CD14-positive monocyte (primary cell): ENCODE data around the gene DNAJC1. TPM values are rescaled to one million over a fixed set of nuclear protein-coding genes. Genes with fewer than 3 reads are reported as not detected.

ENCODE experiments used
- DNase-seq, 3 donors: peaks; one replicate each; pipeline ENCODE4 v3.0.0-alpha.2; 2011 to 2022
- H2AFZ ChIP-seq: 2 replicates; pipeline ENCODE4 v1.6.0; 2012; ENCODE audit warnings: mild to moderate bottlenecking, low read depth, low read length, inconsistent platforms; ENCODE audit not compliant: insufficient read depth, poor library complexity, severe bottlenecking
- H3K27ac ChIP-seq, 2 donors: 1 replicate in 1 of 2; 2 replicates in 1 of 2; pipeline ENCODE4 v1.5.1; 2012 to 2013; ENCODE audit warnings: low read length in 2 of 2, control low read depth in 1 of 2, inconsistent platforms in 1 of 2, low read depth in 1 of 2, mild to moderate bottlenecking in 1 of 2
- H3K27me3 ChIP-seq, 2 donors: one replicate each; pipeline versions ENCODE4 v1.6.0 to v1.6.1; 2011 to 2013; ENCODE audit warnings: low read length in 2 of 2; ENCODE audit not compliant: control insufficient read depth in 2 of 2, insufficient read depth in 2 of 2
- H3K36me3 ChIP-seq, 2 donors: replicated peaks in 1 of 2; 1 replicate in 1 of 2; 2 replicates in 1 of 2; pipeline versions ENCODE4 v1.5.1 to v1.6.1; 2012 to 2013; ENCODE audit warnings: low read length in 2 of 2, control low read depth in 1 of 2, inconsistent platforms in 1 of 2, mild to moderate bottlenecking in 1 of 2; ENCODE audit not compliant: insufficient read depth in 2 of 2, control insufficient read depth in 1 of 2
- H3K4me1 ChIP-seq, 2 donors: 1 replicate in 1 of 2; 2 replicates in 1 of 2; pipeline versions ENCODE4 v1.5.1 to v1.6.1; 2012 to 2013; ENCODE audit warnings: low read length in 2 of 2, control low read depth in 1 of 2, inconsistent platforms in 1 of 2, mild to moderate bottlenecking in 1 of 2, moderate library complexity in 1 of 2; ENCODE audit not compliant: insufficient read depth in 2 of 2, control insufficient read depth in 1 of 2
- H3K4me2 ChIP-seq: replicated peaks from 2 replicates; pipeline ENCODE3; 2012; ENCODE audit warnings: low read length, moderate library complexity, mild to moderate bottlenecking; ENCODE audit not compliant: poor library complexity, severe bottlenecking; ENCODE audit errors: extremely low read depth
- H3K4me3 ChIP-seq, 3 experiments: fragments of 200-600 bp in 1 of 3; sonication (generic) in 1 of 3; replicated peaks in 1 of 3; 1 replicate in 2 of 3; 2 replicates in 1 of 3; pipeline ENCODE4 v1.5.1; 2011 to 2013; ENCODE audit warnings: low read length in 3 of 3, mild to moderate bottlenecking in 3 of 3, control low read depth in 2 of 3, low read depth in 2 of 3, inconsistent platforms in 1 of 3, moderate library complexity in 1 of 3
- H3K79me2 ChIP-seq: 2 replicates; pipeline ENCODE4 v1.6.0; 2012; ENCODE audit warnings: mild to moderate bottlenecking, control low read depth, inconsistent platforms, low read length, moderate library complexity; ENCODE audit not compliant: insufficient read depth
- H3K9ac ChIP-seq: 2 replicates; pipeline ENCODE4 v1.6.0; 2017; ENCODE audit warnings: low read length, mild to moderate bottlenecking; ENCODE audit not compliant: insufficient read depth, poor library complexity, severe bottlenecking
- H3K9me3 ChIP-seq, 2 donors: replicated peaks in 1 of 2; 1 replicate in 1 of 2; 2 replicates in 1 of 2; pipeline versions ENCODE4 v1.5.1 to v1.6.1; 2012 to 2013; ENCODE audit warnings: low read length in 2 of 2, control low read depth in 1 of 2; ENCODE audit not compliant: control insufficient read depth in 1 of 2, insufficient read depth in 1 of 2
- H4K20me1 ChIP-seq: 2 replicates; pipeline ENCODE4 v1.6.0; 2012; ENCODE audit warnings: mild to moderate bottlenecking, low read length, control low read depth, moderate library complexity; ENCODE audit not compliant: insufficient read depth
- H3K27ac Mint-ChIP-seq, 7 donors: one replicate each; pipeline ENCODE4 v1.8.0; 2020; ENCODE audit warnings: mild to moderate bottlenecking in 7 of 7, mixed read lengths in 7 of 7, moderate library complexity in 6 of 7, inconsistent platforms in 2 of 7
- H3K27me3 Mint-ChIP-seq, 3 donors: one replicate each; pipeline ENCODE4 v1.8.0; 2021 to 2022; ENCODE audit warnings: low read depth in 3 of 3, mild to moderate bottlenecking in 3 of 3, mixed read lengths in 3 of 3, moderate library complexity in 3 of 3, inconsistent platforms in 1 of 3
- H3K36me3 Mint-ChIP-seq, 2 donors: one replicate each; pipeline ENCODE4 v1.8.0; 2020; ENCODE audit warnings: mixed read lengths in 2 of 2, inconsistent platforms in 1 of 2, mild to moderate bottlenecking in 1 of 2
- H3K4me1 Mint-ChIP-seq: one replicate; pipeline ENCODE4 v1.8.0; 2020; ENCODE audit warnings: mild to moderate bottlenecking, mixed read lengths
- H3K4me3 Mint-ChIP-seq, 2 donors: one replicate each; pipeline ENCODE4 v1.8.0; 2020; ENCODE audit warnings: mild to moderate bottlenecking in 2 of 2, mixed read lengths in 2 of 2, moderate library complexity in 1 of 2
- H3K9me3 Mint-ChIP-seq, 7 donors: one replicate each; pipeline ENCODE4 v1.8.0; 2020 to 2022; ENCODE audit warnings: mixed read lengths in 7 of 7, mild to moderate bottlenecking in 6 of 7, moderate library complexity in 6 of 7, inconsistent platforms in 2 of 7
- WGBS: methylation state at CpG from one replicate; pipeline ENCODE4 v1.1.5; 2013; ENCODE audit warnings: missing lambda C conversion rate; ENCODE audit not compliant: insufficient coverage; 5-methylcytosine and 5-hydroxymethylcytosine counted together
- intact Hi-C, 2 donors: fragments of 100-400 bp; cut with micrococcal nuclease; formaldehyde crosslinking; loops; one replicate each; pipeline versions ENCODE4 v1.15.0 to v1.15.1; 2023
- polyA plus RNA-seq, 3 donors: library from polyadenylated mRNA; depleted of rRNA in 1 of 3; unstranded in 2 of 3; stranded (reverse) in 1 of 3; fragments of 300-500 nt in 2 of 3; fragments of >200 nt in 1 of 3; fragmentation: Illumina TruSeq in 2 of 3; gene quantifications; 1 replicate in 2 of 3; 2 replicates in 1 of 3; pipeline ENCODE4 v1.2.3, GENCODE V29; 2012 to 2021
- TF ChIP-seq, protein P1 (sequence below): fragments of 200-600 bp; IDR thresholded peaks from one replicate; pipeline ENCODE4 v1.8.0; 2022; ENCODE audit warnings: antibody characterized with exemption, mild to moderate bottlenecking

DNAJC1 gene
- polyA plus RNA-seq, 3 donors, result 11.4 to 12.9 (median 12.5) TPM

- H3K9me3 ChIP-seq, result no peaks in the 10 kb centered on the region
- H3K27me3 Mint-ChIP-seq, result peaks cover 0 to 3% (median 0%) of the 10 kb centered on the region in 3 donors
- H3K4me3 ChIP-seq, result peak overlapping the region in 1 of 3 experiments; percentile 45
- H3K27me3 ChIP-seq, result no peaks in the 10 kb centered on the region
- no peaks in the 10 kb centered on the region for H3K79me2 ChIP-seq
- intact Hi-C loops, result no loop called here
- DNase-seq, result peak; percentile 57 to 75 (median 69)
- H3K4me1 ChIP-seq, result peaks cover 10 to 20% of the 10 kb centered on the region in 2 donors
- peaks cover 0 to 6% (median 2%) of the 10 kb centered on the region in 7 donors for H3K9me3 Mint-ChIP-seq
- peak overlapping the region in 1 of 2 donors; percentile 31 for H3K4me3 Mint-ChIP-seq
- no peaks in the 10 kb centered on the region for H3K36me3 ChIP-seq
- H2AFZ ChIP-seq, result peak overlapping the region; percentile 29
- TF ChIP-seq, protein P1, sequence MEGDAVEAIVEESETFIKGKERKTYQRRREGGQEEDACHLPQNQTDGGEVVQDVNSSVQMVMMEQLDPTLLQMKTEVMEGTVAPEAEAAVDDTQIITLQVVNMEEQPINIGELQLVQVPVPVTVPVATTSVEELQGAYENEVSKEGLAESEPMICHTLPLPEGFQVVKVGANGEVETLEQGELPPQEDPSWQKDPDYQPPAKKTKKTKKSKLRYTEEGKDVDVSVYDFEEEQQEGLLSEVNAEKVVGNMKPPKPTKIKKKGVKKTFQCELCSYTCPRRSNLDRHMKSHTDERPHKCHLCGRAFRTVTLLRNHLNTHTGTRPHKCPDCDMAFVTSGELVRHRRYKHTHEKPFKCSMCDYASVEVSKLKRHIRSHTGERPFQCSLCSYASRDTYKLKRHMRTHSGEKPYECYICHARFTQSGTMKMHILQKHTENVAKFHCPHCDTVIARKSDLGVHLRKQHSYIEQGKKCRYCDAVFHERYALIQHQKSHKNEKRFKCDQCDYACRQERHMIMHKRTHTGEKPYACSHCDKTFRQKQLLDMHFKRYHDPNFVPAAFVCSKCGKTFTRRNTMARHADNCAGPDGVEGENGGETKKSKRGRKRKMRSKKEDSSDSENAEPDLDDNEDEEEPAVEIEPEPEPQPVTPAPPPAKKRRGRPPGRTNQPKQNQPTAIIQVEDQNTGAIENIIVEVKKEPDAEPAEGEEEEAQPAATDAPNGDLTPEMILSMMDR, result no peak
- no peak overlapping the region for H3K9ac ChIP-seq
- H3K4me1 Mint-ChIP-seq, result peaks cover 33% of the 10 kb centered on the region
- no CpG with 5 or more reads among the region's 2 CpGs for WGBS
- H3K27ac Mint-ChIP-seq, result peak overlapping the region; percentile 1 to 92 (median 83)
- H3K36me3 Mint-ChIP-seq, result peaks cover 11 to 12% of the 10 kb centered on the region in 2 donors
- peak overlapping the region in 1 of 2 donors; percentile 54 for H3K27ac ChIP-seq
- peak overlapping the region; percentile 46 for H3K4me2 ChIP-seq
- H4K20me1 ChIP-seq, result no peaks in the 10 kb centered on the region
Measured at GRCh38 chr10:21943633-21944265, 59.8 kb downstream of the DNAJC1 start.

DNA sequence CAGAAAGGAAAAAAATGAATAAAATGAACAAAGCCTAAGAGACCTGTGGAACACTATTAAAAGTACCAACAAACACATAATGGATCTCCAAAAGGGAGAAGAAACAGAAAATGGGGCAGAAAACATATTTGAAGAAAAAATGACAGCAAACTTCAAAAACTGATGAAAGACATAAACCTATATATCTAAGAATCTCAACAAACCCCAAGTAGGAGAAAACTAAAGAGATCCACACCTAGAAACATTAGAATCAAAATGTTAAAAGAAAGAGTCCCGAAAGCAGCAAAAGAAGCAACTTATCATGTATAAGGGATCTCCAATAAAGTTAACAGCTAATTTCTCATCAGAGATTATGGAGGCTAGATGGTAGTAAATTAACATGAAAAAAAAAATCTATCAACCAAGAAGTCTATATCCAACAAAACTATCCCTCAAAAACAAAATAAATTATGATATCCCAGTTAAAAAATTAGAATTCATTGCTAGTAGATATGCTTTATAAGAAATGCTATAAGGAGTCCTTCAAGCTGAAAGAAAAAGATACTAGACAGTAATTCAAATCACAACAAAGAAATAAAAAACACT, 68.0 kb downstream of the DNAJC1 start:
- Mint-ChIP-seq H3K9me3 (peaks cover 4 to 27% (median 13%) of the 10 kb centered on the region in 7 donors), H3K27me3 (no peaks in the 10 kb centered on the region), H3K27ac (peak overlapping the region in 1 of 7 donors; percentile 0), H3K4me3 (no peak overlapping the region), H3K4me1 (peaks cover 2% of the 10 kb centered on the region), H3K36me3 (peaks cover 15 to 20% of the 10 kb centered on the region in 2 donors)
- WGBS, result no CpG with 5 or more reads among the region's 1 CpG
- Histone ChIP-seq H3K27ac (no peak overlapping the region), H3K4me3 (no peak overlapping the region), H3K79me2 (no peaks in the 10 kb centered on the region), H3K27me3 (no peaks in the 10 kb centered on the region), H3K4me1 (no peaks in the 10 kb centered on the region), H4K20me1 (no peaks in the 10 kb centered on the region), H3K4me2 (no peak overlapping the region), H3K36me3 (no peaks in the 10 kb centered on the region), H3K9me3 (peaks cover 3 to 15% of the 10 kb centered on the region in 2 donors), H2AFZ (no peak overlapping the region), H3K9ac (no peak overlapping the region)
- intact Hi-C loops, result no loop called here
- DNase-seq, result no peak
- TF ChIP-seq, protein P1, result no peak
